Ectodermal cell (in vitro differentiated cells): ENCODE measurements around the gene ACTN1.

Experiments
- H3K27ac ChIP-seq: 2 replicates; pipeline ENCODE4 v1.7.0; 2013; ENCODE audit warnings: mild to moderate bottlenecking, low read depth, low read length; ENCODE audit not compliant: insufficient read depth, poor library complexity, severe bottlenecking
- H3K27me3 ChIP-seq: 2 replicates; pipeline ENCODE4 v1.7.0; 2013; ENCODE audit warnings: mild to moderate bottlenecking, low read length; ENCODE audit not compliant: insufficient read depth, control insufficient read depth, poor library complexity, severe bottlenecking
- H3K36me3 ChIP-seq: one replicate; pipeline ENCODE4 v1.7.0; 2013; ENCODE audit warnings: low read length; ENCODE audit not compliant: control insufficient read depth, insufficient read depth
- H3K4me1 ChIP-seq: one replicate; pipeline ENCODE4 v1.7.0; 2013; ENCODE audit warnings: low read length; ENCODE audit not compliant: control insufficient read depth, insufficient read depth
- H3K4me3 ChIP-seq: 2 replicates; pipeline ENCODE4 v1.7.0; 2013; ENCODE audit warnings: low read depth, low read length, control low read depth; ENCODE audit not compliant: insufficient read depth
- H3K9me3 ChIP-seq: 2 replicates; pipeline ENCODE4 v1.7.0; 2013; ENCODE audit warnings: mild to moderate bottlenecking, low read length, moderate library complexity; ENCODE audit not compliant: control insufficient read depth
- WGBS, 2 experiments: methylation state at CpG; one replicate each; pipeline ENCODE4 v1.1.7; 2013; ENCODE audit warnings: missing lambda C conversion rate in 2 of 2; 5-methylcytosine and 5-hydroxymethylcytosine counted together

Gene ACTN1

DNA sequence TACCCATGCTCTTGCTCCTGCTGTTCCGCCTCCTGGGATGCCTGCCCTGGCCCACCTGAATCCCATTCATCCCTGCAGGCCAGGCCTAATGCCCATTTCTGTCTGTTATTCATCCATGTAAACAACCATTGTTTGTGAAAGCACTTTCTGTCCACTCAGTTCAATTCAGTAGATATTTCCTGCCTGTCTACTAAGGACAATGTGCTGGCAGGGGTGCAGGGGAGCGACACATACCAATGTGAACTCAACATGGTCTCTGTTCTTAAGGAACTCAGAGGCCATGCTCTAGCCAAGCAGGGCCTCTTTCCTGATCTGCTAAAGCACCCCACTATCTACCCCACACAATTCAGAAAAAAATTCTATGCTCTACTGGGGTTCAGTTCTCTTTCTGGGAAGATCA lies 97.7 kb downstream of the ACTN1 start:
- Histone ChIP-seq H3K4me1 (no peaks in the 10 kb centered on the region), H3K9me3 (no peaks in the 10 kb centered on the region), H3K36me3 (peaks cover 51% of the 10 kb centered on the region), H3K27me3 (no peaks in the 10 kb centered on the region), H3K4me3 (no peak overlapping the region), H3K27ac (no peak overlapping the region)
- WGBS, 2 experiments, result 91 to 97% methylated on average over 2 of the region's 2 CpGs

DNA sequence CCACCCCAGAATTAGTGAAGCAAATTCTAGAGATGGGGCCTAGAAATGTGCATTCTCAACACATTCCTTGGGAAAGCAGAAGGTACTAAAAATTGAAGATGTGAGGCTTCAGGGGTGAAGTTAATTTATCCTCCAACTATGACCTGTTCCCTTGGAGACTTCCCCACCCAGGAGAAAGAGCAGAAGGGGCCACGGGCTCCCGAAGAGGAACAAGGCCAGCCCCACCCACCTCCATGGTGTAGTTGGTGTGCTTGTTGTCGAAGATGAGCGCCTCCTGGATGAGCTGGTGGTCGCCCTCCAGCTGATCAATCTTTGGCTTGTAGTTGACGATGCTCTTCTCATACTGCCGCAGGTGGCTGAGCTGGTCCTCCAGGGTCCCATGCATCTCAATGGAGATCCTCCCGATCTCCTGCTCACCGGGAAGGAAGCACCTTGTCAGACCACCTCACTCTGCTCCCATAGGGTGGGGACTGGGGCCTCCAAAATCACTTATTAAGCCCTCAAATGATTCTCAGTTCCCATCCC lies 98.5 kb downstream of the ACTN1 start:
- Histone ChIP-seq H3K4me1 (no peaks in the 10 kb centered on the region), H3K27ac (no peak overlapping the region), H3K9me3 (no peaks in the 10 kb centered on the region), H3K27me3 (no peaks in the 10 kb centered on the region), H3K36me3 (peaks cover 53% of the 10 kb centered on the region), H3K4me3 (no peak overlapping the region)
- 96 to 97% methylated on average over 9 of the region's 9 CpGs for WGBS, 2 experiments

DNA sequence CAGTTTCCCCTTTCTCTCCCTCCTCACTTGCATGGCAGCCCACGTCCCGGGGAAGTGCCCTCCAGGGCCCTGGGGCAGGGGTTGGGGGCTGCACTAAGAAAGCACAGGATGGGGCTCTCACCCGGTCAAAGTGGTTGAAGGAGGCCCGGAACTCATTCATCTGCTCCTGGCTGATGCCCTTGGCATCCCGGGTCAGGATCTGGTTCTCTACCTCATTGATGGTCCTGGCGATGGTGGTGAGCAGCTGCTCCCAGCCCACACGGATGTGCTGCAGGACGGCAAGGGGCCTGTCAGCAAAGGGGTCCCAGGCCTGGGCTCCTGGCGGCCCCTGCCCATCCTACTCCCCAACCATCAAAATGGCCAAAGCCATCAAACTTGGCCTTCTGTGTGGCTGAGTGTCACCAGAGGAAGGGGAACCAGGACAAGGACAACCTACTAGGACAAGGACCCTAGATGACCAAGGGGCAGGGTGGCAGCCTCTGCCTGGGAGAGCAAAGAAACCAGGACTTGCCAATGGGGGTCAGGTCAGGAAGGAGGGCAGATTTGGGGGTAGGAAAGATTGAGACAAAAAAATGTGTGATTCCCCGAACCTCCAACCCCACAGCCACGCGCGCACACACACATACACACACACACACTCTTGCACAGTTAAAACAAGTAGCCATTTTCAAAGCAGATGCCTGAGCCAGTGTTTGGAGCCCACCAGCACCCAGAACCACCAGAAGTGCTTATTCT lies 99.1 kb downstream of the ACTN1 start:
- no peaks in the 10 kb centered on the region for H3K4me1 ChIP-seq
- H3K27me3 ChIP-seq, result no peaks in the 10 kb centered on the region
- no peak overlapping the region for H3K27ac ChIP-seq
- H3K4me3 ChIP-seq, result no peak overlapping the region
- no peaks in the 10 kb centered on the region for H3K9me3 ChIP-seq
- peaks cover 55% of the 10 kb centered on the region for H3K36me3 ChIP-seq
- 94 to 95% methylated on average over 13 of the region's 13 CpGs for WGBS, 2 experiments

DNA sequence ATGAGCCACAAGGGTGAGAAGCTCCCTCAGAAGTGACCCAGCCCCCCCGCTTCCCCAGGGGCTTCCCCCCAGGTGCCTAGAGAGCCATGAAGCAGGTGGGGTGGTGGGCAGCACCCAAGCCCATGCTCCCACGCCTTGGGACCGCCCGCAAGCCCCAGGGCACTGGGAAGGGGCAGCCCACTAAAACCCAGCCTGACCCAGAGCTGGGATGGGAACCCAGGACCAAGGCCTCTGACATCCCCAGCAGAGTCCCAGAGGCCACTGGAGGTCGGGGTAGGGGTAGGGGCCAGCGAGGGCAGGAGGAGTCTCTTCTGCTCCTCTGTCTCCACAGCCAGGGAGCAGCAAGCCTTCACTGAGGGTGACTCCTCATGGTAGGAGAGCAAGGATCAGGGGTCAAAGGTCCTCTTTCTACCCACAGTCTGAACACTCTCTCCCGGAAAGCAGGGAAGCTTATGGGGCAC lies 99.8 kb downstream of the ACTN1 start:
- Histone ChIP-seq H3K4me1 (no peaks in the 10 kb centered on the region), H3K27me3 (no peaks in the 10 kb centered on the region), H3K9me3 (no peaks in the 10 kb centered on the region), H3K36me3 (peaks cover 58% of the 10 kb centered on the region), H3K27ac (no peak overlapping the region), H3K4me3 (no peak overlapping the region)
- 95 to 97% methylated on average over 7 of the region's 7 CpGs for WGBS, 2 experiments

DNA sequence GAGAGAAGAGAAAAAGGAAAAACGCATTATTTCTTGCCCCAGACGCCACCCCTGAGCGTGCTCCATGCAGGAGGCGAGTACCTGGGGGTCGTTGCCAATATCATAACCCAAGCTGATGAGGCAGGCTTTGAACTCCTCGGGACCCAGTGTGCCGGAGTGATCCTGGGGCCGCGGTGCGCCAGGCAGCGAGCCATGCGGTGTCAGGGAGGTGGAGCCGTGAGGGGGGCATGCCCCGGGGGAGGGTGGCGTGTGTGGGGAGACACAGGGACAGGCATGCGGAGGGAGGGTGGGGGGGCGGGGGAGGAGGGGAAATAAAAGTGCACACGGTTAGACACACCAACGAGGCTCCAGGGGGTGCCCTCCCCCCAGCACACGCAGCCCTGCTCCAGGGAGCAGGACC lies 100.2 kb downstream of the ACTN1 start:
- 93 to 95% methylated on average over 20 of the region's 20 CpGs for WGBS, 2 experiments
- peaks cover 61% of the 10 kb centered on the region for H3K36me3 ChIP-seq

DNA sequence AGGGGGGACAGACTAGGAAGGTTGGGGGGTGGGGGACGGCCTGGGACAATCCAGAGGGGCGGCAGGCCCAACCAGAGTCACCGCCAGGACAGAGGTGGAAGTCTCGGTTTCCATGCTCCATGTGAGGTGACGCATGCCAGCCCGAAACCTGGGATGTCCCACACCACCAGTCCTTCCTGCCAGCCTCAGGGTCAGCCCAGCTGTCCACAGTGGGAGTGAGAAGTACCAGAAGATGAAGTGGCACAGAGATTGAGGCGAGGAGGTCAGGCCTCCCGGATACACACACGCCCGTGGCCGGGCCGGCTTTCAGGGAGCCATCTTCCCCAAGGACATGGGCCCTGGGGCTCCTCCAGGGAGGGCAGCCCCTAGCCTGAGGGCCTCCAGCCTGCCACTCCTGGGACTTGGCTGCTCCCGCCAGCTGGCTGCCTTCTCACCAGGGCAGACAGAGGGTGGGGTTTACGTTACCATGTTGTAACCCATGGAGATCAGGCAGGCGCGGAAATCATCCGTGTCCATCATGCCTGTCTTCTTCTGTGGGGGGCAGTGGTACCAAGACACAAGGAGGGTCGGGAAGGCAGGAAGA lies 101.0 kb downstream of the ACTN1 start:
- Histone ChIP-seq H3K36me3 (peaks cover 64% of the 10 kb centered on the region), H3K4me1 (no peaks in the 10 kb centered on the region), H3K27me3 (no peaks in the 10 kb centered on the region), H3K4me3 (no peak overlapping the region), H3K27ac (no peak overlapping the region), H3K9me3 (no peaks in the 10 kb centered on the region)
- WGBS, 2 experiments, result 96 to 97% methylated on average over 18 of the region's 18 CpGs

More for the DNA sequence above, 100.2 kb downstream of the ACTN1 start:
- no peak overlapping the region for H3K27ac ChIP-seq
- no peaks in the 10 kb centered on the region for H3K9me3 ChIP-seq
- no peaks in the 10 kb centered on the region for H3K4me1 ChIP-seq
- no peak overlapping the region for H3K4me3 ChIP-seq
- H3K27me3 ChIP-seq, result no peaks in the 10 kb centered on the region

DNA sequence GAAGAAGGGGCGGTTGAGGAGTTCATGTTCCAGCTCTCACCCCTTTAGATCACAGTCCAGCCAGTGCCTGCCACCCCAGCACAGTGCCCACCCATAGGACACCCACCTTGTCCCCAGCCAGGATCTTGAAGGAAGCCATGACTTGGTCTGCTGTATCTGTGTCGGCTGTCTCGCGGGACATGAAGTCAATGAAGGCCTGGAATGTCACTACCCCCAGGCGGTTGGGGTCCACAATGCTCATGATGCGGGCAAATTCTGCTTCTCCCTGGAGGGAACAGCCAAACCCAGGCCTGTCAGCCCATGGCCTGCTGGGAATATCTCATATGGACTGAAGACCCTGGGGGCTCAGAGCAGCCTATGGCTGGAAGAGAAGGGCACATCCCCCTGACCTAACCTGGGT lies 102.1 kb downstream of the ACTN1 start:
- Histone ChIP-seq H3K36me3 (peaks cover 67% of the 10 kb centered on the region), H3K27me3 (no peaks in the 10 kb centered on the region), H3K4me3 (no peak overlapping the region), H3K27ac (no peak overlapping the region), H3K9me3 (no peaks in the 10 kb centered on the region), H3K4me1 (no peaks in the 10 kb centered on the region)
- 93 to 98% methylated on average over 6 of the region's 6 CpGs for WGBS, 2 experiments

DNA sequence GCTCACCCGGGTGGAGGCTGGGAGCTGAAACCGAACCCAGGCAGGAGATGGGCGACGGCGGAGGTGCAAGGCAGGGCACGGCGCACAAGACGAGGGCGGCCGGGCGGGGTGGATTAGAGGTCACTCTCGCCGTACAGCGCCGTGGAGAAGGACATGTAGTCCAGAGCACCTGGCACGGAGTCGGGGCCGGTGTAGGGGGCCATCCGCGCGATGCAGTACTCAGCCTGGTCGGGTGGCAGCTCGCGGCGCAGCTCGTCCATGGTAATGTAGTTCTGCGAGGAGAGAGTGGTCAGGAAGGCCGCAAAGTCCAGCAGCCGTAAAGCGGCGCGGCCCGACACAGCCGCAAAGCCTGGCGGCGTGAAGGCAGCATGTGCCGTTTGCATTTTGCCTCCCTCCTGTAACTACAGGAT lies 104.4 kb downstream of the ACTN1 start:
- H3K36me3 ChIP-seq, result peaks cover 52% of the 10 kb centered on the region
- H3K4me3 ChIP-seq, result no peak overlapping the region
- WGBS, 2 experiments, result 95 to 96% methylated on average over 37 of the region's 37 CpGs
- H3K9me3 ChIP-seq, result no peaks in the 10 kb centered on the region
- no peaks in the 10 kb centered on the region for H3K4me1 ChIP-seq
- H3K27me3 ChIP-seq, result no peaks in the 10 kb centered on the region
- H3K27ac ChIP-seq, result no peak overlapping the region

DNA sequence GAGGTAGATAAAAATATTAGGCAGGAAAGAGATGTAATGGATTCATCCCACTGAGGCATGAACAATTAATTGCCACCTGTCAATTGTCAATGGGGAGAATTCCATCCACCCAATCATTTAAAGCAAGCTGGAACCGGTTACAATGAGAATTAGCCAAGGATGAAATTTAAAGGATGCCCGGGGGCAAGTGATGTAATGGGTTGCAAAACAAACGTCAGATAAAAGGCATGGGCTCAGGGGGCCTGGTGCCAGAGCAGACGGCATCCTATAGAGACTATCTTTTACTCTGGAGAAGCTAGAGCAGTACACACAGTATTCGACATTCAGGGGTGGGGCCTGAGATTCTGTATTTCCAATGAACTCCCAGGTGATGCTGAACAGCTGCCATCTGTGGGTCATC lies 105.7 kb downstream of the ACTN1 start:
- Histone ChIP-seq H3K27ac (no peak overlapping the region), H3K9me3 (no peaks in the 10 kb centered on the region), H3K4me3 (no peak overlapping the region), H3K36me3 (peaks cover 51% of the 10 kb centered on the region), H3K27me3 (no peaks in the 10 kb centered on the region), H3K4me1 (no peaks in the 10 kb centered on the region)
- WGBS, 2 experiments, result 77 to 85% methylated on average over 5 of the region's 5 CpGs

DNA sequence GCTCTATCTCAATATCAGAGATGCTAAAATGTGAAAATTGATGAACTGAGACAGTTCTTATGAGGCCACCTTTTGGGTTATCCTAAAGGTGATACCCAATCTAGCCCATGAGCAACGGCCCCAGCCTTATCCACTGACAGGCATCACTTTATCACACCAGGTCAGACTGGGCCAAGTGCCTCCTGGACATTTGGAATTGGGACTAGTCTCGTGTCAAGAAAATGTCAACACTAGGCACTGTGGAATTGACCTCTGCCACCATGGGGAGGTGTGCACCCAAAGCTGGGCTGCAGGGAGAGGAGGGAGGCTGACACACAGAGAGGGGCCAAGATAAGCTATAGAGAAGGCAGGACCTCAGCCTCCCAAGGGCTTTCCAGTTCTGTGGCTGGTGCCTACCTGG lies 107.7 kb downstream of the ACTN1 start:
- no peaks in the 10 kb centered on the region for H3K4me1 ChIP-seq
- H3K36me3 ChIP-seq, result peaks cover 41% of the 10 kb centered on the region
- 95 to 97% methylated on average over 2 of the region's 2 CpGs for WGBS, 2 experiments
- no peak overlapping the region for H3K27ac ChIP-seq
- H3K4me3 ChIP-seq, result no peak overlapping the region
- no peaks in the 10 kb centered on the region for H3K9me3 ChIP-seq
- H3K27me3 ChIP-seq, result no peaks in the 10 kb centered on the region
